Measurements from ENCODE around the gene MYBPC3. TPM values are rescaled to one million over a fixed set of nuclear protein-coding genes. Genes with fewer than 3 reads are reported as not detected.

MYBPC3 gene
- total and polyA plus RNA-seq, 2 donors (not counting 3 experiments of a cell fraction or from before 2014, with no cell fraction given), result not detected

DNA sequence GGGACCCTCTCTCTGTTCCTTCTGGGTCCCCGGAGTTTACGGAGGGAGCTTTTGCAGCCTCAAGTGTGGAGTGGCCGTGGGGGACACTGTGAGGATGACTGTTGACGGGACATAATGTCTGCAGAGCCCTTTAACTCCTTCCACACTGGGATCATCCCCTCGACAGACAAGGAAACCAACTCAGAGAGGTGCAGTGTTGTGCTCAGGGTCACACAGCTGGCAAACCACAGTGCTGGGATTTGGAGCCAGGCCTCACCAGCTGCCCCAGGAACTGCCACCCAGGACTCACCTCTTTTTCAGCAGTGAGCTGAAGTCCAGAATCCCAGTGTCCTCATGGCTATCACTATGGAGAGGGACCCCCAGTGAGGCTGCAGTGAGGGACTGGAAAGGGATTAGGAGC, 5.4 kb downstream of the MYBPC3 start:
- DNase-seq (ENCODE audit: low read depth, low spot score), result no peak
- no TSS peak for BruUV-seq (replicated peaks)

More for the DNA sequence above, 5.4 kb downstream of the MYBPC3 start:
- FAIRE-seq, result no peak
- CTCF ChIA-PET, result interaction anchor here (2.7 kb wide), 1 partner anchor 8 kb away, joined by 8 read pairs; no protein-coding TSS in a partner anchor
- dilution Hi-C loops (cut with MboI; ENCODE audit: extremely low pct_ligation_motif_present, low sequenced_read_pairs) (no loop called here), intact Hi-C loops (cut with micrococcal nuclease) (loop anchor here (5.0 kb wide), 1 partner anchor 35 kb away; no protein-coding TSS in a partner anchor)
- POLR2A ChIA-PET, result no interaction called here
- no peaks in the 10 kb centered on the region for H3K4me1 ChIP-seq (ENCODE audit: control insufficient read depth, extremely low read depth, insufficient read depth, low read length)
- no peaks in the 10 kb centered on the region for H4K20me1 ChIP-seq (replicated peaks; ENCODE audit: control insufficient read depth, extremely low read depth, insufficient read depth, low read length)
- TF ChIP-seq, protein P1, sequence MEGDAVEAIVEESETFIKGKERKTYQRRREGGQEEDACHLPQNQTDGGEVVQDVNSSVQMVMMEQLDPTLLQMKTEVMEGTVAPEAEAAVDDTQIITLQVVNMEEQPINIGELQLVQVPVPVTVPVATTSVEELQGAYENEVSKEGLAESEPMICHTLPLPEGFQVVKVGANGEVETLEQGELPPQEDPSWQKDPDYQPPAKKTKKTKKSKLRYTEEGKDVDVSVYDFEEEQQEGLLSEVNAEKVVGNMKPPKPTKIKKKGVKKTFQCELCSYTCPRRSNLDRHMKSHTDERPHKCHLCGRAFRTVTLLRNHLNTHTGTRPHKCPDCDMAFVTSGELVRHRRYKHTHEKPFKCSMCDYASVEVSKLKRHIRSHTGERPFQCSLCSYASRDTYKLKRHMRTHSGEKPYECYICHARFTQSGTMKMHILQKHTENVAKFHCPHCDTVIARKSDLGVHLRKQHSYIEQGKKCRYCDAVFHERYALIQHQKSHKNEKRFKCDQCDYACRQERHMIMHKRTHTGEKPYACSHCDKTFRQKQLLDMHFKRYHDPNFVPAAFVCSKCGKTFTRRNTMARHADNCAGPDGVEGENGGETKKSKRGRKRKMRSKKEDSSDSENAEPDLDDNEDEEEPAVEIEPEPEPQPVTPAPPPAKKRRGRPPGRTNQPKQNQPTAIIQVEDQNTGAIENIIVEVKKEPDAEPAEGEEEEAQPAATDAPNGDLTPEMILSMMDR (IDR thresholded peaks at IDR 0.05; ENCODE audit: extremely low read depth in 1 of 2, insufficient read depth in 1 of 2, low read depth in 1 of 2, low read length in 2 of 2), result no peak
- TF ChIP-seq POLR2AphosphoS5 (IDR thresholded peaks at IDR 0.05; ENCODE audit: insufficient read depth, low read depth, low read length) (no peak), JUN (IDR thresholded peaks at IDR 0.05; ENCODE audit: borderline replicate concordance, insufficient read depth, insufficient read length, low read depth) (no peak), GATA2 (IDR thresholded peaks at IDR 0.05; ENCODE audit: insufficient read depth, insufficient read length, low read depth, low read length) (no peak), MYC (IDR thresholded peaks at IDR 0.05; ENCODE audit: low read depth, low read length) (no peak), FOS (IDR thresholded peaks at IDR 0.05; ENCODE audit: borderline replicate concordance, insufficient read depth, low read length) (no peak)
- TF ChIP-seq, protein P2, sequence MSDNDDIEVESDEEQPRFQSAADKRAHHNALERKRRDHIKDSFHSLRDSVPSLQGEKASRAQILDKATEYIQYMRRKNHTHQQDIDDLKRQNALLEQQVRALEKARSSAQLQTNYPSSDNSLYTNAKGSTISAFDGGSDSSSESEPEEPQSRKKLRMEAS (IDR thresholded peaks at IDR 0.05; ENCODE audit: insufficient read depth, insufficient read length), result no peak
- H3K36me3 ChIP-seq (ENCODE audit: control insufficient read depth in 2 of 2, extremely low read depth in 1 of 2, insufficient read depth in 2 of 2, low read length in 2 of 2), result no peaks in the 10 kb centered on the region
- no peak overlapping the region for H3K4me3 ChIP-seq (replicated peaks in 1 of 3; ENCODE audit: insufficient read depth in 1 of 3, low read depth in 1 of 3, low read length in 3 of 3)
- no peak overlapping the region for H3K9ac ChIP-seq (replicated peaks; ENCODE audit: extremely low read depth, insufficient read depth, low read length)
- H3K4me2 ChIP-seq (ENCODE audit: insufficient read depth, low read length), result no peak overlapping the region
- no peaks in the 10 kb centered on the region for H3K79me2 ChIP-seq (ENCODE audit: control insufficient read depth, insufficient read depth, low read length)
- no peaks in the 10 kb centered on the region for H3K9me3 ChIP-seq (replicated peaks; ENCODE audit: control insufficient read depth, insufficient read depth, low read length)
- no peaks in the 10 kb centered on the region for H3K27me3 ChIP-seq (ENCODE audit: control insufficient read depth in 2 of 2, insufficient read depth in 2 of 2, low read length in 2 of 2)
- H2AFZ ChIP-seq (ENCODE audit: low read depth, low read length), result no peak overlapping the region
- H3K9me1 ChIP-seq (replicated peaks; ENCODE audit: control insufficient read depth, extremely low read depth, insufficient read depth, low read length), result no peaks in the 10 kb centered on the region
- H3K27ac ChIP-seq (ENCODE audit: insufficient read depth, low read depth, low read length), result no peak overlapping the region

All from endothelial cell of umbilical vein (primary cell).